ENCODE measurements around the gene NDUFB2. TPM values are rescaled to one million over a fixed set of nuclear protein-coding genes. Genes with fewer than 3 reads are reported as not detected.
"Not testable (repeated sequence)": the region's sequence is repeated elsewhere in the genome, so short reads cannot be mapped to it uniquely, and the experiment has no call there.

Gene NDUFB2
- polyA plus RNA-seq, 1 donor from 2014 or later, result 745 TPM

GRCh38 chr7:140734729-140735128, 38.2 kb downstream of the NDUFB2 start:
- H3K4me3 ChIP-seq (ENCODE audit: low read length), result no peak overlapping the region
- no peak overlapping the region for H2AFZ ChIP-seq (ENCODE audit: low read depth, low read length)
- TF ChIP-seq CTCF (IDR thresholded peaks at IDR 0.05; ENCODE audit: poor library complexity, severe bottlenecking) (no peak), EP300 (conservative IDR thresholded peaks at IDR 0.05; ENCODE audit: poor library complexity, severe bottlenecking) (no peak), SMC3 (conservative IDR thresholded peaks at IDR 0.05; ENCODE audit: poor library complexity) (no peak), REST (IDR thresholded peaks at IDR 0.05; ENCODE audit: borderline replicate concordance) (no peak), RAD21 (conservative IDR thresholded peaks at IDR 0.05) (no peak), MXI1 (conservative IDR thresholded peaks at IDR 0.05; ENCODE audit: poor library complexity, severe bottlenecking) (no peak), POLR2AphosphoS5 (IDR thresholded peaks at IDR 0.05) (no peak)
- no peaks in the 10 kb centered on the region for H3K36me3 ChIP-seq (ENCODE audit: insufficient read depth, low read length)
- no peaks in the 10 kb centered on the region for H3K9me2 ChIP-seq (ENCODE audit: insufficient read depth, low read length)
- H3K9me3 ChIP-seq (ENCODE audit: low read length), result no peaks in the 10 kb centered on the region
- H3K27me3 ChIP-seq (ENCODE audit: insufficient read depth, low read depth, low read length), result no peaks in the 10 kb centered on the region
- H4K20me1 ChIP-seq (ENCODE audit: insufficient read depth), result no peaks in the 10 kb centered on the region
- H3K27ac ChIP-seq (ENCODE audit: low read length), result no peak overlapping the region
- no peak overlapping the region for H3K4me2 ChIP-seq (ENCODE audit: low read length)
- H3F3A ChIP-seq (ENCODE audit: insufficient read depth, low read length, poor library complexity, severe bottlenecking), result no peaks in the 10 kb centered on the region
- H3K79me2 ChIP-seq (replicated peaks; ENCODE audit: insufficient read depth, low read length), result no peaks in the 10 kb centered on the region
- no peak overlapping the region for H3K9ac ChIP-seq (ENCODE audit: low read length)

- H3K27me3 ChIP-seq (ENCODE audit: insufficient read depth, low read depth, low read length), result no peaks in the 10 kb centered on the region
- no peaks in the 10 kb centered on the region for H3K9me2 ChIP-seq (ENCODE audit: insufficient read depth, low read length)
- H3F3A ChIP-seq (ENCODE audit: insufficient read depth, low read length, poor library complexity, severe bottlenecking), result no peaks in the 10 kb centered on the region
- no peak for TF ChIP-seq POLR2AphosphoS5 (IDR thresholded peaks at IDR 0.05)
- TF ChIP-seq MXI1 (conservative IDR thresholded peaks at IDR 0.05; ENCODE audit: poor library complexity, severe bottlenecking), result no peak
- no peak for TF ChIP-seq CTCF (IDR thresholded peaks at IDR 0.05; ENCODE audit: poor library complexity, severe bottlenecking)
- TF ChIP-seq EP300 (conservative IDR thresholded peaks at IDR 0.05; ENCODE audit: poor library complexity, severe bottlenecking), result no peak
- no peak for TF ChIP-seq TAF1 (IDR thresholded peaks at IDR 0.05; ENCODE audit: low read depth)
- no peak for TF ChIP-seq RAD21 (conservative IDR thresholded peaks at IDR 0.05)
- no peak for TF ChIP-seq REST (IDR thresholded peaks at IDR 0.05; ENCODE audit: borderline replicate concordance)
- no peak for TF ChIP-seq SMC3 (conservative IDR thresholded peaks at IDR 0.05; ENCODE audit: poor library complexity)
- no peak for TF ChIP-seq EZH2 (IDR thresholded peaks at IDR 0.05; ENCODE audit: borderline replicate concordance, insufficient read depth, low read length, poor library complexity, severe bottlenecking)
- H3K9ac ChIP-seq (ENCODE audit: low read length), result no peak overlapping the region
- no peaks in the 10 kb centered on the region for H3K79me2 ChIP-seq (replicated peaks; ENCODE audit: insufficient read depth, low read length)
- no peak overlapping the region for H3K4me3 ChIP-seq (ENCODE audit: low read length)
- no peak overlapping the region for H2AFZ ChIP-seq (ENCODE audit: low read depth, low read length)
- H4K20me1 ChIP-seq (ENCODE audit: insufficient read depth), result no peaks in the 10 kb centered on the region
- H3K4me2 ChIP-seq (ENCODE audit: low read length), result no peak overlapping the region
- no peaks in the 10 kb centered on the region for H3K36me3 ChIP-seq (ENCODE audit: insufficient read depth, low read length)
- H3K27ac ChIP-seq (ENCODE audit: low read length), result no peak overlapping the region
- no peaks in the 10 kb centered on the region for H3K9me3 ChIP-seq (ENCODE audit: low read length)
Measured at GRCh38 chr7:140738280-140738679, 41.8 kb downstream of the NDUFB2 start.

- not testable (repeated sequence) for H3K79me2 ChIP-seq (replicated peaks; ENCODE audit: insufficient read depth, low read length); H3K27me3 ChIP-seq (ENCODE audit: insufficient read depth, low read depth, low read length); H3K9me3 ChIP-seq (ENCODE audit: low read length); H4K20me1 ChIP-seq (ENCODE audit: insufficient read depth); H2AFZ ChIP-seq (ENCODE audit: low read depth, low read length); H3K9ac ChIP-seq (ENCODE audit: low read length); H3K4me3 ChIP-seq (ENCODE audit: low read length); H3F3A ChIP-seq (ENCODE audit: insufficient read depth, low read length, poor library complexity, severe bottlenecking); H3K4me2 ChIP-seq (ENCODE audit: low read length); H3K9me2 ChIP-seq (ENCODE audit: insufficient read depth, low read length); H3K36me3 ChIP-seq (ENCODE audit: insufficient read depth, low read length); H3K27ac ChIP-seq (ENCODE audit: low read length)
Measured at GRCh38 chr7:140743255-140743654, 46.7 kb downstream of the NDUFB2 start.

All from neural cell (in vitro differentiated cells).